Measurements from ENCODE around the gene ATG4B. TPM values are rescaled to one million over a fixed set of nuclear protein-coding genes. Genes with fewer than 3 reads are reported as not detected.

ATG4B gene
- total RNA-seq, 2 donors from 2014 or later, result 52.0 to 86.1 TPM

DNA sequence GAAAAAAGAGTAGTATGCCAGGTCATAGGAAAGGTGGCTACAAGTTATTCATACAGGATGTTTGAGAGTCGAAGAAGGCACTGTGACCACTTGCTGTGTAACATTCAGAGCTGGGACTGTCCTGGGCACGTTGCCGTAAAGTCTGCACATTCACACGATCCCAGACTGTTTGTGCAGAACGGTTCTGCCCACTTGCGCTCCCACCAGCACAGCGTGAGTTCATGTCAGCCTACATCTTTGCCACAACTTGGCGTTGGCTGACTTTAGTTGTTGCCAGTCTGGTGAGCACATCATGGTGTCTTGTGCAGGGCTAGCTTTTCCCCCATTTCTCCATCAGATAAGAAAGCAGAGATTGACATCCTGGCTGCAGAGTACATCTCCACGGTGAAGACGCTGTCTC lies 71.4 kb downstream of the ATG4B start:
- TF ChIP-seq, protein P1, sequence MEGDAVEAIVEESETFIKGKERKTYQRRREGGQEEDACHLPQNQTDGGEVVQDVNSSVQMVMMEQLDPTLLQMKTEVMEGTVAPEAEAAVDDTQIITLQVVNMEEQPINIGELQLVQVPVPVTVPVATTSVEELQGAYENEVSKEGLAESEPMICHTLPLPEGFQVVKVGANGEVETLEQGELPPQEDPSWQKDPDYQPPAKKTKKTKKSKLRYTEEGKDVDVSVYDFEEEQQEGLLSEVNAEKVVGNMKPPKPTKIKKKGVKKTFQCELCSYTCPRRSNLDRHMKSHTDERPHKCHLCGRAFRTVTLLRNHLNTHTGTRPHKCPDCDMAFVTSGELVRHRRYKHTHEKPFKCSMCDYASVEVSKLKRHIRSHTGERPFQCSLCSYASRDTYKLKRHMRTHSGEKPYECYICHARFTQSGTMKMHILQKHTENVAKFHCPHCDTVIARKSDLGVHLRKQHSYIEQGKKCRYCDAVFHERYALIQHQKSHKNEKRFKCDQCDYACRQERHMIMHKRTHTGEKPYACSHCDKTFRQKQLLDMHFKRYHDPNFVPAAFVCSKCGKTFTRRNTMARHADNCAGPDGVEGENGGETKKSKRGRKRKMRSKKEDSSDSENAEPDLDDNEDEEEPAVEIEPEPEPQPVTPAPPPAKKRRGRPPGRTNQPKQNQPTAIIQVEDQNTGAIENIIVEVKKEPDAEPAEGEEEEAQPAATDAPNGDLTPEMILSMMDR (IDR thresholded peaks at IDR 0.05), result no peak
- Histone ChIP-seq H3K4me1 (ENCODE audit: control insufficient read depth in 1 of 2, low read depth in 2 of 2) (no peaks in the 10 kb centered on the region), H3K9me3 (no peaks in the 10 kb centered on the region), H3K4me3 (no peak overlapping the region), H3K36me3 (peaks cover 63% of the 10 kb centered on the region), H3K27me3 (replicated peaks; ENCODE audit: insufficient read depth) (no peaks in the 10 kb centered on the region), H3K27ac (no peak overlapping the region)
- DNase-seq (ENCODE audit: low spot score) (no peak), ATAC-seq (ENCODE audit: insufficient number of reproducible peaks, low FRiP score, low read depth) (no peak)

DNA sequence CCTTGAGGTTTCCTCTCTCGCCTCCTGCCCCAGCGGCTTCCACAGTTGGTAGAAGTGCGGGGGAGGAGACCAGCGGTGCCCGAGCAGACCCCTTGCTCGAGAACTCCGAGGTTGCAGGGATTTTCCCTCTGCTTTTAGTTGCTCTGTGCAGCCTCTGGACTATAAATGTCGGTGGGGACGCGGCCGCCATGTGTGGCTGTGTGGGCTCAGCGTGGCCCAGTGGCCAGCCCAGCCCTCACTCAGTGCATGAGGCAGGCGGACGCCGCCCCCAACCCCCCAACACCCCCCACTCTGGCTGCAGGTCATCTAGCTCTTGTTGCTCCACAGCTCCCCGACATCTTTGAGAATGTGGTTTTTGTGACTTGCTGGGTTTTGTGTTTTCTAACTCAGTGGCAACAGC lies 81.6 kb downstream of the ATG4B start:
- ATAC-seq (ENCODE audit: insufficient number of reproducible peaks, low FRiP score, low read depth), result no peak
- TF ChIP-seq, protein P1 (IDR thresholded peaks at IDR 0.05), result no peak
- Histone ChIP-seq H3K36me3 (peaks cover 51% of the 10 kb centered on the region), H3K27me3 (replicated peaks; ENCODE audit: insufficient read depth) (no peaks in the 10 kb centered on the region), H3K27ac (no peak overlapping the region), H3K9me3 (no peaks in the 10 kb centered on the region), H3K4me1 (ENCODE audit: control insufficient read depth in 1 of 2, low read depth in 2 of 2) (no peaks in the 10 kb centered on the region), H3K4me3 (no peak overlapping the region)
- DNase-seq (ENCODE audit: low spot score), result no peak

- Histone ChIP-seq H3K36me3 (peaks cover 44% of the 10 kb centered on the region), H3K27me3 (replicated peaks; ENCODE audit: insufficient read depth) (no peaks in the 10 kb centered on the region), H3K9me3 (no peaks in the 10 kb centered on the region), H3K4me1 (ENCODE audit: control insufficient read depth in 1 of 2, low read depth in 2 of 2) (no peaks in the 10 kb centered on the region), H3K27ac (no peak overlapping the region), H3K4me3 (no peak overlapping the region)
- ATAC-seq (ENCODE audit: insufficient number of reproducible peaks, low FRiP score, low read depth), result no peak
- TF ChIP-seq, protein P1 (IDR thresholded peaks at IDR 0.05), result no peak
- no peak for DNase-seq (ENCODE audit: low spot score)
Observed at GRCh38 chr2:241720099-241720498, 82.6 kb downstream of the ATG4B start.

GRCh38 chr2:241720560-241720959 lies 83.1 kb downstream of the ATG4B start:
- Histone ChIP-seq H3K27me3 (replicated peaks; ENCODE audit: insufficient read depth) (no peaks in the 10 kb centered on the region), H3K27ac (no peak overlapping the region), H3K4me3 (no peak overlapping the region), H3K4me1 (ENCODE audit: control insufficient read depth in 1 of 2, low read depth in 2 of 2) (no peaks in the 10 kb centered on the region), H3K9me3 (no peaks in the 10 kb centered on the region), H3K36me3 (peaks cover 44% of the 10 kb centered on the region)
- no peak for DNase-seq (ENCODE audit: low spot score)
- TF ChIP-seq, protein P1 (IDR thresholded peaks at IDR 0.05), result no peak
- no peak for ATAC-seq (ENCODE audit: insufficient number of reproducible peaks, low FRiP score, low read depth)

DNA sequence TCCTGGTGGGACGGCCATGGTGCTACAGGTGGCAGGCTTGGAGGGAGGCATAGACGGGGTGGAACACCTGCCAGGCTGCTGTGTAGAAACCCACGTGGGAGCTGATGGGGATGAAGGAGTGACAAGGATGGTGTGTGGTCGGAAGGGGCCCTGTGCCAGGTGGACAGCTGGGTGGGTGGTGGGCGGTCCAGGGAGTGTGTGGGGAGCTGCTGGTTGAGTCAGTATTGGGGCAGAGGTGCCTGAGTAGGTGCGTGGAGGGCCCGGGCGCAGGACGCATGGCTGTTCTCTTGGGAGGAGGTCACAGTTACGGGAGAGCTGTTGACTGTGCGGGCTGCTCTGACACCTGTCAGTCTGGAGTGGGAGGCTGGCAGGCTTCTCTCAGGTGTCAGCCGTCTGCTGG lies 84.4 kb downstream of the ATG4B start:
- Histone ChIP-seq H3K27ac (no peak overlapping the region), H3K9me3 (no peaks in the 10 kb centered on the region), H3K4me3 (no peak overlapping the region), H3K4me1 (ENCODE audit: control insufficient read depth in 1 of 2, low read depth in 2 of 2) (no peaks in the 10 kb centered on the region), H3K27me3 (replicated peaks; ENCODE audit: insufficient read depth) (no peaks in the 10 kb centered on the region), H3K36me3 (peaks cover 39% of the 10 kb centered on the region)
- ATAC-seq (ENCODE audit: insufficient number of reproducible peaks, low FRiP score, low read depth) (no peak), DNase-seq (ENCODE audit: low spot score) (no peak)
- TF ChIP-seq, protein P1 (IDR thresholded peaks at IDR 0.05), result no peak
